AG04449 (cell line): Measurements from ENCODE around the gene ADAMTS18.

Experiments used
- CTCF ChIA-PET: fragments of 350-600 bp; formaldehyde crosslinking; extraction: SDS; loops from one replicate; lab custom pipeline; 2021; ENCODE audit warnings: antibody characterized with exemption; lab: Yijun Ruan, JAX
- POLR2A ChIA-PET: fragments of 400-600, 350-600 bp; formaldehyde crosslinking; extraction: SDS; loops from one replicate; lab custom pipeline; 2020; ENCODE audit warnings: antibody characterized with exemption, inconsistent platforms; lab: Yijun Ruan, JAX
- DNase-seq: peaks from one replicate; pipeline ENCODE4 v3.0.0-alpha.2; 2010; ENCODE audit warnings: low read depth, low spot score
- H3K4me3 ChIP-seq: 2 replicates; pipeline ENCODE4 v1.5.1; 2011; ENCODE audit warnings: low read depth, mild to moderate bottlenecking, control low read depth, low read length
- CTCF ChIP-seq: IDR thresholded peaks from one replicate; pipeline ENCODE4 v1.5.1; 2011; ENCODE audit warnings: mild to moderate bottlenecking, moderate library complexity, low read length, control low read depth, inconsistent platforms; ENCODE audit not compliant: insufficient read depth; ENCODE audit errors: missing control alignments

ADAMTS18 gene

GRCh38 chr16:77331802-77332586, 102.8 kb downstream of the ADAMTS18 start:
- ChIA-PET CTCF (no interaction called here), POLR2A (no interaction called here)
- DNase-seq = no peak

GRCh38 chr16:77331043-77331442, 103.8 kb downstream of the ADAMTS18 start:
- CTCF ChIA-PET = no interaction called here
- no peak overlapping the region for H3K4me3 ChIP-seq
- POLR2A ChIA-PET = no interaction called here
- no peak for TF ChIP-seq CTCF
- no peak for DNase-seq

More at GRCh38 chr16:77331802-77332586, 102.8 kb downstream of the ADAMTS18 start:
- H3K4me3 ChIP-seq = no peak overlapping the region
- no peak for TF ChIP-seq CTCF

- ChIA-PET CTCF (no interaction called here), POLR2A (no interaction called here)
- DNase-seq = no peak
- no peak overlapping the region for H3K4me3 ChIP-seq
- no peak for TF ChIP-seq CTCF
Observed at GRCh38 chr16:77330332-77331042, 104.3 kb downstream of the ADAMTS18 start.

- TF ChIP-seq CTCF = no peak
- ChIA-PET POLR2A (no interaction called here), CTCF (no interaction called here)
- no peak overlapping the region for H3K4me3 ChIP-seq
- DNase-seq = no peak
Observed at GRCh38 chr16:77328768-77329167, 106.1 kb downstream of the ADAMTS18 start.

- no peak for TF ChIP-seq CTCF
- ChIA-PET POLR2A (no interaction called here), CTCF (no interaction called here)
- DNase-seq = no peak
- no peak overlapping the region for H3K4me3 ChIP-seq
Observed at GRCh38 chr16:77328274-77328673, 106.6 kb downstream of the ADAMTS18 start.

- POLR2A ChIA-PET = no interaction called here
- H3K4me3 ChIP-seq = no peak overlapping the region
- CTCF ChIA-PET = no interaction called here
- no peak for DNase-seq
- TF ChIP-seq CTCF = no peak
Observed at GRCh38 chr16:77327717-77328116, 107.1 kb downstream of the ADAMTS18 start.
